HG03378 (cell line): Measurements from ENCODE around the gene MALL.
"Not testable (repeated sequence)": the region's sequence is repeated elsewhere in the genome, so short reads cannot be mapped to it uniquely, and the experiment has no call there.

Experiments
- ATAC-seq: cut with Tn5 transposase; IDR thresholded peaks from one replicate; pipeline ENCODE4 v1.9.1; 2021; ENCODE audit warnings: mild to moderate bottlenecking, moderate library complexity; ENCODE audit not compliant: unreplicated experiment

The MALL gene

GRCh38 chr2:110115291-110116032, at the start of gene MALL:
MALL (minus strand) TSS chr2:110115822; CDS start chr2:110115792, 30 bp downstream.
- no peak for ATAC-seq

- ATAC-seq = no peak
Observed at GRCh38 chr2:110157153-110157793, 41.7 kb upstream of the MALL start.

DNA sequence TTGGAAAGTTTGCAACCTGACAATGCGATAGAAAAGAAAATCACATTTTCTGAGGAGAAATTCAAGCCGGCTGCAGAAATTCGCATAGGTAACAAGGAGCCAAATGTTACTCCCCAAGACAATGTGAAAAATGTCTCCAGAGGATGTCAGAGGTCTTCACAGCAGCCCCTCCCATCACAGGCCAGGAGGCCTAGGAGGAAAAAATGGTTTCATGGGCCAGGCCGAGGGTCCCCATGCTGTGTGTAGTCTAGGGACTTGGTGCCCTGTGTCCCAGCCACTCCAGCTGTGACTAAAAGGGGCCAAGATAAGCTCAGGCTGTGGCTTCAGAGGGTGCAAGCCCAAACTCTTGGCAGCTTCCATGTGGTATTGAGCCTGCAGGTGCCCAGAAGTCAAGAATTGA, 39.2 kb upstream of the MALL start:
- not testable (repeated sequence) for ATAC-seq

- not testable (repeated sequence) for ATAC-seq
Observed at GRCh38 chr2:110154188-110154587, 38.6 kb upstream of the MALL start.

GRCh38 chr2:110153416-110153815, 37.8 kb upstream of the MALL start:
- no peak for ATAC-seq

DNA sequence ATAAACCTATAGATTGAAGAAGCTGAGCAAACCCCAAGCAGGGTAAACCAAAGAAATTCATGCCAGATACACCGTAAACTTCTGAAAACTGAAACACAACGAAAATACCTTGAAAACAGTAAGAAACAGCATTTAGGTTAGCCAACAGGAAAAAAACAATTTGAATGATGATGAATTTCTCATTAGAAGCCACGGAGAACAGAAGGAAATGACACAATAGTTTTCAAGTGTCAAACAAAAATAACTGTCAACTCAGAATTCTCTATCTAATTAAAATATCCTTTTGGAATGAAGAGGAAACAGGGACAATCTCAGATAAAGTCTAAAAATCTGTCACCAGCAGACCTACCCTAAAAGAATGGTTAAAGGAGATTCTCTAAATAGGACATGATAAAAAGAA, 37.3 kb upstream of the MALL start:
- ATAC-seq = no peak

- no peak for ATAC-seq
Observed at GRCh38 chr2:110149330-110150220, 34.0 kb upstream of the MALL start.

DNA sequence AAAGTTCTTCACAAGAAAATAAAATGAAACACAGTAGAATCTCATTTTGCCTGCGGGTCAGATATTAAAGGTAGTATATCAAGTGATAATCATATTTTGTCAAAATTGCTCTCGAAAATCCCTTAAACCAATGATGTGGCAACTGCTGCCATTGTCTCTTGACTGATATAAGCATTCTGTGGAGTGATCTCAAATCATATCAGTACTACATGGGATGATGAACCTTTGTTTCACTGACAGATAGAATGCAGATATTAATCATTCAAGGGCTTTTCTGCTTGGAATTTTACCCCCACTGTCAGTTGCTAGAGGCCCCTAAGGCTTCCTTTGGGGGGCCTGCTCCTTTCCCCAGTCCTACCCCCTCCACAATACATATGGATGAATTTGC, 31.3 kb upstream of the MALL start:
- ATAC-seq = no peak

- ATAC-seq = no peak
Observed at GRCh38 chr2:110146183-110146944, 30.7 kb upstream of the MALL start.

- peak; percentile 56 for ATAC-seq
Observed at GRCh38 chr2:110143982-110144381, 28.4 kb upstream of the MALL start.

- no peak for ATAC-seq
Observed at GRCh38 chr2:110140401-110140800, 24.8 kb upstream of the MALL start.

DNA sequence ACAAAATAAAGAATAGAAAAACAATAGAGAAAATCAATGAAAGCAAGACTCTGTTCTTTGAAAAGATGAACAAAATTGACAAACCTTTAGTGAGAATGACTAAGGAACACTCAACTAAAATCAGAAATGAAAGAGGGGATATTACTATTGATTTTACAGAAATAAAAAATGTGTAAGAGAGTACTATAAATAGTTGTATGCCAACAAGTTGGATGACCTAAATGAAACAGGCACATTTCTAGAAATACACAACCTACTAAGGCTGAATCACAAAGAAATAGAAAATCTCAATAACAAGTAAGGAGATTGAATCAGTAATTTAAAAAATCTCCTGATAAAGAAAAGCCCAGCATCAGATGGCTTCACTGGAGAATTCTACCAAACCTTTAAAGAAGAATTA, 18.4 kb upstream of the MALL start:
- no peak for ATAC-seq

DNA sequence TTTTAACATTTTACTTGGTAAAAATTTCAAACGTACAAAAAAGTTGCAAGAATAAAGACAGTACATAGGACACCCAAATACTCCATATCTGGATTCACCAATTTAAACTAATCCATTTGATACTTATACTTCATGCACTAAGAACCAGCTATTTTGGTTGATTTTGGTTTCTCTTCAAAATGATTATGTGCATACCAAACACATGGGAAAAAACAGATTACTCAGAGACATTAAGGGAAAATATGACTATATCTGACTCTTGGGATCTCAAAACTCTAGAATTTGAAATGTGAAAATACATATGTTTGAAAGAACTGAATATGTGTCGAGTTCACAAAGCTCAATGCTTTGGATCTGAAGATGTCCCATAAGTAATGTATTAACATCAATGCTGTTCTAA, 15.5 kb upstream of the MALL start:
- ATAC-seq = no peak

DNA sequence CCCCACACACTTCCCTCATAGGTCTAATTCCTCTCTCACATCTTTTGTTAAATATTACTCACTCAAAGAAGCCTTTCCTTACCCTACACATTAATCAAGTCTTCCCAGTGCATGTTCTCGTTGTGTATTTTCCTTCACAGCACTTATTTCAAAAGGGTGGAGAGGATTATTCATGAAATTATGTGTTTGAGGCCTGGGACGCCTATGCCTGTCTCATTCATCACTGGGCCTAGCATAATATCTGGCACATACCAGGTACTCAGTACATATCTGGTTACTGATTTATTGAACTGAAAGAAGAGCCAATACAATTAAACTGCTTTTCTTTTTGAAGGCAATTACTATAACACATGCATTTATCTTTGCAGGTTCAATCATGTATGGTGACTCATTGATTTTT, 15.1 kb upstream of the MALL start:
- no peak for ATAC-seq

GRCh38 chr2:110126906-110127305, 11.3 kb upstream of the MALL start:
- ATAC-seq = no peak

- ATAC-seq = no peak
Observed at GRCh38 chr2:110126086-110126773, 10.6 kb upstream of the MALL start.

- no peak for ATAC-seq
Observed at GRCh38 chr2:110124939-110125691, 9.5 kb upstream of the MALL start.

DNA sequence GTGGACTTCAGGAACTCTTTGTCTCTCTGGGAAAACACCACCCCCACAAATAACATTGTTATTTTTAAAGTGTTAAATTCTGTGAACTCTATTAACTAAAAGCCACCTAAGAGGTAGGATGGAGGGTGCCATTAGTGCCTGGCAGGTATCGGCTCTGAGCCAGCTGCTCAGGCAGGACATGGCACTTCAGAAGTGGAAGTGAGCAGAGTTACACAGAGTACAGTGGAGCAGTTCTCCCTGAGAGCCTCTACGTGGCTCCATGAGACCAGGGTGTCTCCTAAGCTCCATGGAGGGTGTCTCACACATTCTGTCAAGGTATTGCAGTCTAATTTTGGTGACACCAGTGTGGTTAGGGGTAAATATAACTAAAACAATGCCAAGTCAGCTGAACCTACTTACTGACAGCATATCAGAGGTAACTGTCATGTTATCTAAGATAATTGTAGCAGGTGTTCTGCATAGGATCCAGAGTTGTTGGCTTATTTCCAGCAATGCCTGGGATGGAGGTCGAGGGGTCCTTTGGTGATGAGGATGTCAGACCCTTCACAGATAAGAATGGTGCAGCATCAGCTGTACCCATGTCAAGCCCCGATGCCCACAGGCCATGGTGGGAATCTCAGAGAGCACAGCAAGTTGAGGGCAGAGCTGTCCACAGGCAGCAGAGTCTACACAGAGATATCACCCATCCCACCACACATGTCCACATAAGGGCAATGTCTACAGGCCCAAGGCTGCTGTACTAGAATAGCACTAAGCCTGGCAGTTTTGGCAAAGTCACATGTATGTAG, 8.6 kb upstream of the MALL start:
- ATAC-seq = no peak

GRCh38 chr2:110121592-110121991, 6.0 kb upstream of the MALL start:
- no peak for ATAC-seq
